ENCODE measurements around the gene ADAM12.

DNA sequence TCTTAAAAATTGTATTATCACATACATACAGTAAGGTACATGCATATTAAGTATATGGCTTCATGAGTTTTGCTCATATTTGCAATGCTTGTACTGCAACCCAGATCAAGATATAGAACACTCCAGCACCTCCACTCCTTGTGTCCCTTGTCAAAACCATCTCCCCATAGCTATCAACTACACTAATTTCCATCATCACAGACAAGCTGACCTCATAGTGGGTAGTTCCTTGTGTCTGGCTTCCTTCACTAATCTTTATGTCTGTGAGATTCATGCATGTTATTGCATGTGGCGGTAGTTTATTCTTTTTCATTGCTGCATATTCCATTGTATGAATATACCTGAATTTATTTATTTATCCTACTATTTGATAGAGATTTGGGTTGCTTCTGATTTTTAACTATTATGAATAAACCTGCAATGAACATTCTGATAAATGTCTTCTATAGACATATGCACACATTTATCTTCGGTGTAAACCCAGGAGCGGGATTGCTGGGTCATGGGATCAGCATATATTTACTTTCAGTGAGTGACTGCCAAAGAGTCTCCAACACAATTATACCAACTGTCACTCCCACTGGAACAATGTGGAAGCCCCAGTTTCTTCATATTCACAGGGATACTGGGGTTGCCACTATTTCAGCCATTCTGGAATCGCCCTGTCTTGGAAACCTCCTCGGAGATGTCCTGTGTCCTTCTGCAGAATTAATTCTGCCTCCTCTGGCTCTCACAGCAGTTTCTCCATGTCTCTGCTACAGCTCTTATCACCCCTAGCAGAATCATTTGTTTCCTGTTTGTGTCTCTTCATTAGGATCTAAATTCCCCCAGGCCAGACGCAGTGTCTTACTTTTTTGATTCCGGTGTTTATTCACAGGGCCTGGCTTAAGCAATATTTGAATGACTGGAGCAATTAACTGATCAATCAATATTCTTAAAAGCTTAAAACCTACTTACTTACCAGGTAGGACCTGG lies 14.7 kb upstream of the ADAM12 start:
- TF ChIP-seq RAD21 (IDR thresholded peaks at IDR 0.05; ENCODE audit: low read depth) (no peak), EP300 (IDR thresholded peaks at IDR 0.05; ENCODE audit: borderline replicate concordance) (no peak), CEBPB (IDR thresholded peaks at IDR 0.05) (no peak), TAF1 (IDR thresholded peaks at IDR 0.05; ENCODE audit: low read depth) (no peak)
- TF ChIP-seq, protein P1, sequence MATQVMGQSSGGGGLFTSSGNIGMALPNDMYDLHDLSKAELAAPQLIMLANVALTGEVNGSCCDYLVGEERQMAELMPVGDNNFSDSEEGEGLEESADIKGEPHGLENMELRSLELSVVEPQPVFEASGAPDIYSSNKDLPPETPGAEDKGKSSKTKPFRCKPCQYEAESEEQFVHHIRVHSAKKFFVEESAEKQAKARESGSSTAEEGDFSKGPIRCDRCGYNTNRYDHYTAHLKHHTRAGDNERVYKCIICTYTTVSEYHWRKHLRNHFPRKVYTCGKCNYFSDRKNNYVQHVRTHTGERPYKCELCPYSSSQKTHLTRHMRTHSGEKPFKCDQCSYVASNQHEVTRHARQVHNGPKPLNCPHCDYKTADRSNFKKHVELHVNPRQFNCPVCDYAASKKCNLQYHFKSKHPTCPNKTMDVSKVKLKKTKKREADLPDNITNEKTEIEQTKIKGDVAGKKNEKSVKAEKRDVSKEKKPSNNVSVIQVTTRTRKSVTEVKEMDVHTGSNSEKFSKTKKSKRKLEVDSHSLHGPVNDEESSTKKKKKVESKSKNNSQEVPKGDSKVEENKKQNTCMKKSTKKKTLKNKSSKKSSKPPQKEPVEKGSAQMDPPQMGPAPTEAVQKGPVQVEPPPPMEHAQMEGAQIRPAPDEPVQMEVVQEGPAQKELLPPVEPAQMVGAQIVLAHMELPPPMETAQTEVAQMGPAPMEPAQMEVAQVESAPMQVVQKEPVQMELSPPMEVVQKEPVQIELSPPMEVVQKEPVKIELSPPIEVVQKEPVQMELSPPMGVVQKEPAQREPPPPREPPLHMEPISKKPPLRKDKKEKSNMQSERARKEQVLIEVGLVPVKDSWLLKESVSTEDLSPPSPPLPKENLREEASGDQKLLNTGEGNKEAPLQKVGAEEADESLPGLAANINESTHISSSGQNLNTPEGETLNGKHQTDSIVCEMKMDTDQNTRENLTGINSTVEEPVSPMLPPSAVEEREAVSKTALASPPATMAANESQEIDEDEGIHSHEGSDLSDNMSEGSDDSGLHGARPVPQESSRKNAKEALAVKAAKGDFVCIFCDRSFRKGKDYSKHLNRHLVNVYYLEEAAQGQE (IDR thresholded peaks at IDR 0.05; ENCODE audit: low read depth) = no peak
